HFF-Myc (cell line): ENCODE data around the gene NFATC2.
"Not testable (repeated sequence)": the region's sequence is repeated elsewhere in the genome, so short reads cannot be mapped to it uniquely, and the experiment has no call there.

ENCODE experiments used
- DNase-seq: peaks from one replicate; pipeline ENCODE4 v3.0.0-alpha.2; 2011; ENCODE audit warnings: low read depth; ENCODE audit errors: extremely low read depth
- H3K4me3 ChIP-seq: replicated peaks from 2 replicates; pipeline ENCODE4 v1.5.1; 2011; ENCODE audit warnings: low read depth, mild to moderate bottlenecking, control low read depth, low read length
- CTCF ChIP-seq: IDR thresholded peaks from 2 replicates; pipeline ENCODE4 v1.5.1; 2012; ENCODE audit warnings: mild to moderate bottlenecking, low read depth, low read length, control low read depth; ENCODE audit errors: missing control alignments

The NFATC2 gene

GRCh38 chr20:51480507-51481270 lies 61.8 kb downstream of the NFATC2 start:
- TF ChIP-seq CTCF: no peak
- H3K4me3 ChIP-seq: no peak overlapping the region
- DNase-seq: no peak

GRCh38 chr20:51476106-51476505 lies 66.4 kb downstream of the NFATC2 start:
- not testable (repeated sequence) for H3K4me3 ChIP-seq, DNase-seq

- H3K4me3 ChIP-seq: no peak overlapping the region
- no peak for DNase-seq
- no peak for TF ChIP-seq CTCF
Measured at GRCh38 chr20:51473771-51474170, 68.7 kb downstream of the NFATC2 start.

- no peak for DNase-seq
- no peak overlapping the region for H3K4me3 ChIP-seq
- no peak for TF ChIP-seq CTCF
Measured at GRCh38 chr20:51473256-51473655, 69.3 kb downstream of the NFATC2 start.

GRCh38 chr20:51470907-51471411 lies 71.6 kb downstream of the NFATC2 start:
- TF ChIP-seq CTCF: no peak
- DNase-seq: no peak

GRCh38 chr20:51470499-51470820 lies 72.1 kb downstream of the NFATC2 start:
- DNase-seq: no peak
- no peak for TF ChIP-seq CTCF
- H3K4me3 ChIP-seq: no peak overlapping the region

More at GRCh38 chr20:51470907-51471411, 71.6 kb downstream of the NFATC2 start:
- H3K4me3 ChIP-seq: no peak overlapping the region

GRCh38 chr20:51469578-51470498 lies 72.7 kb downstream of the NFATC2 start:
- DNase-seq: no peak
- H3K4me3 ChIP-seq: no peak overlapping the region
- TF ChIP-seq CTCF: no peak
